HEK293 (cell line): ENCODE data around the gene TIE1.

Source experiments
- BCL11A ChIP-seq: fragments of 450-650 bp; formaldehyde crosslinking; IDR thresholded peaks from 2 replicates; pipeline ENCODE4 v1.5.1; 2016; ENCODE audit warnings: low read depth, missing biosample characterization, missing genetic modification characterization
- GLIS2 ChIP-seq: fragments of 450-650 bp; formaldehyde crosslinking; IDR thresholded peaks from 2 replicates; pipeline ENCODE4 v1.5.1; 2016; ENCODE audit warnings: missing biosample characterization, missing genetic modification characterization
- KLF10 ChIP-seq: fragments of 450-650 bp; IDR thresholded peaks from 2 replicates; pipeline ENCODE4 v1.5.1; 2018; ENCODE audit warnings: missing biosample characterization, mild to moderate bottlenecking, missing genetic modification characterization
- OVOL3 ChIP-seq: fragments of 450-650 bp; formaldehyde crosslinking; IDR thresholded peaks from 2 replicates; pipeline ENCODE4 v1.5.1; 2016; ENCODE audit warnings: missing biosample characterization, missing genetic modification characterization
- RBAK ChIP-seq: fragments of 450-650 bp; formaldehyde crosslinking; IDR thresholded peaks from 2 replicates; pipeline ENCODE4 v1.5.1; 2016; ENCODE audit warnings: missing biosample characterization, missing genetic modification characterization
- REPIN1 ChIP-seq: fragments of 450-650 bp; formaldehyde crosslinking; IDR thresholded peaks from 2 replicates; pipeline ENCODE4 v1.5.1; 2017; ENCODE audit warnings: missing biosample characterization, missing genetic modification characterization, low read depth
- SCRT1 ChIP-seq: fragments of 450-650 bp; formaldehyde crosslinking; IDR thresholded peaks from 2 replicates; pipeline ENCODE4 v1.5.1; 2016; ENCODE audit warnings: missing biosample characterization, missing genetic modification characterization, borderline replicate concordance
- ZBTB17 ChIP-seq: fragments of 450-650 bp; formaldehyde crosslinking; IDR thresholded peaks from 2 replicates; pipeline ENCODE4 v1.5.1; 2016; ENCODE audit warnings: missing biosample characterization, missing genetic modification characterization
- ZBTB48 ChIP-seq: fragments of 450-650 bp; formaldehyde crosslinking; IDR thresholded peaks from 2 replicates; pipeline ENCODE4 v1.5.1; 2016; ENCODE audit warnings: missing biosample characterization, missing genetic modification characterization
- ZNF121 ChIP-seq: fragments of 450-650 bp; formaldehyde crosslinking; IDR thresholded peaks from 2 replicates; pipeline ENCODE4 v1.5.1; 2016; ENCODE audit warnings: missing biosample characterization, missing genetic modification characterization
- ZNF169 ChIP-seq: fragments of 450-650 bp; formaldehyde crosslinking; IDR thresholded peaks from 2 replicates; pipeline ENCODE4 v1.5.1; 2016; ENCODE audit warnings: missing biosample characterization, missing genetic modification characterization
- ZNF2 ChIP-seq: fragments of 450-650 bp; formaldehyde crosslinking; IDR thresholded peaks from 2 replicates; pipeline ENCODE4 v1.5.1; 2016; ENCODE audit warnings: missing biosample characterization, missing genetic modification characterization
- ZNF211 ChIP-seq: fragments of 450-650 bp; formaldehyde crosslinking; IDR thresholded peaks from 2 replicates; pipeline ENCODE4 v1.5.1; 2016; ENCODE audit warnings: low read depth, missing biosample characterization, missing genetic modification characterization
- ZNF37A ChIP-seq: fragments of 450-650 bp; IDR thresholded peaks from 2 replicates; pipeline ENCODE4 v1.5.1; 2018; ENCODE audit warnings: missing biosample characterization, missing genetic modification characterization
- ZNF555 ChIP-seq: fragments of 450-650 bp; formaldehyde crosslinking; conservative IDR thresholded peaks from 2 replicates; pipeline ENCODE4 v1.5.1; 2017; ENCODE audit warnings: missing biosample characterization, mild to moderate bottlenecking, missing genetic modification characterization, inconsistent platforms
- ZNF585B ChIP-seq: fragments of 450-650 bp; formaldehyde crosslinking; IDR thresholded peaks from 2 replicates; pipeline ENCODE4 v1.5.1; 2016; ENCODE audit warnings: missing biosample characterization, missing genetic modification characterization
- ZNF600 ChIP-seq: fragments of 450-650 bp; formaldehyde crosslinking; IDR thresholded peaks from 2 replicates; pipeline ENCODE4 v1.5.1; 2016; ENCODE audit warnings: missing biosample characterization, missing genetic modification characterization
- ZNF610 ChIP-seq: fragments of 450-650 bp; formaldehyde crosslinking; IDR thresholded peaks from 2 replicates; pipeline ENCODE4 v1.5.1; 2016; ENCODE audit warnings: missing biosample characterization, missing genetic modification characterization, borderline replicate concordance
- ZNF623 ChIP-seq: fragments of 450-650 bp; formaldehyde crosslinking; IDR thresholded peaks from 2 replicates; pipeline ENCODE4 v1.5.1; 2016; ENCODE audit warnings: missing biosample characterization, missing genetic modification characterization
- ZNF629 ChIP-seq: fragments of 450-650 bp; formaldehyde crosslinking; IDR thresholded peaks from 2 replicates; pipeline ENCODE4 v1.5.1; 2017; ENCODE audit warnings: missing biosample characterization, missing genetic modification characterization
- ZNF654 ChIP-seq: fragments of 450-650 bp; formaldehyde crosslinking; IDR thresholded peaks from 2 replicates; pipeline ENCODE4 v1.5.1; 2016; ENCODE audit warnings: low read depth, missing biosample characterization, missing genetic modification characterization
- ZNF658 ChIP-seq: fragments of 450-650 bp; formaldehyde crosslinking; IDR thresholded peaks from 2 replicates; pipeline ENCODE4; 2016; ENCODE audit warnings: missing biosample characterization, missing genetic modification characterization
- TF ChIP-seq, protein P1 (sequence below): fragments of 450-650 bp; formaldehyde crosslinking; IDR thresholded peaks from 2 replicates; pipeline ENCODE4 v1.5.1; 2016; ENCODE audit warnings: missing biosample characterization, missing genetic modification characterization
- TF ChIP-seq, protein P2 (sequence below): fragments of 450-650 bp; formaldehyde crosslinking; IDR thresholded peaks from 2 replicates; pipeline ENCODE4 v1.5.1; 2016; ENCODE audit warnings: missing biosample characterization, missing genetic modification characterization
- TF ChIP-seq, protein P3 (sequence below): fragments of 450-650 bp; formaldehyde crosslinking; conservative IDR thresholded peaks from 2 replicates; pipeline ENCODE4 v1.5.1; 2016; ENCODE audit warnings: low read depth, missing biosample characterization, missing genetic modification characterization
- TF ChIP-seq, protein P4 (sequence below): fragments of 450-650 bp; formaldehyde crosslinking; IDR thresholded peaks from 2 replicates; pipeline ENCODE4 v1.5.1; 2016; ENCODE audit warnings: missing biosample characterization, missing genetic modification characterization
- TF ChIP-seq, protein P5 (sequence below): fragments of 450-650 bp; formaldehyde crosslinking; IDR thresholded peaks from 2 replicates; pipeline ENCODE4 v1.5.1; 2016; ENCODE audit warnings: missing biosample characterization, missing genetic modification characterization
- TF ChIP-seq, protein P6 (sequence below): fragments of 450-650 bp; formaldehyde crosslinking; IDR thresholded peaks from 2 replicates; pipeline ENCODE4 v1.5.1; 2016; ENCODE audit warnings: missing biosample characterization, missing genetic modification characterization
- TF ChIP-seq, protein P7 (sequence below): fragments of 450-650 bp; formaldehyde crosslinking; IDR thresholded peaks from 2 replicates; pipeline ENCODE4; 2016; ENCODE audit warnings: missing biosample characterization, missing genetic modification characterization

Gene TIE1

DNA sequence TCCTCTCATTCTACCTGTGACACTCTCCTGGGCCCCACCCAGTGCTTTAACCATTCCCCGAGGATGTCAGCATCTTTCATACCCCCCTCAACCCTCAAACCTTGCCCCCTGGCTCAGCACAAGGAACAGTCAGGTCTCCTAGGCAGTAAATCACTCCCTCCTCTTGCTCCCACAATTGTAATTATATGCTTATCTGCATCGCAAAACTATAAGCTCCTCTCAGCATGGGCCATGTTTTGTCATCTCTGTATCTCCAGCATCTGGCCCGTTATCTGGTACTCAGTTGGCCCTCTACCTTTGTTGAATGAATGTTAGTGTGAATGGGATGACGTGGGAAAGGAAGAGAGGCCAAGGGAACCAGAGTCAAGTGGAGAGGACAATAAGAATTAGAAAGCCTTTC is 69.8 kb downstream of the TIE1 start (continued):
- TF ChIP-seq ZNF585B (tag by site-specific recombination) (no peak), ZNF654 (tag by site-specific recombination) (no peak), ZNF555 (no peak), ZNF658 (tag by site-specific recombination) (no peak), ZNF2 (tag by site-specific recombination) (no peak), REPIN1 (no peak), ZBTB17 (tag by site-specific recombination) (no peak), ZNF169 (tag by site-specific recombination) (no peak), ZNF623 (no peak), ZNF37A (tag by site-specific recombination) (no peak), GLIS2 (tag by site-specific recombination) (no peak), ZNF211 (tag by site-specific recombination) (no peak), BCL11A (no peak), ZNF610 (tag by site-specific recombination) (no peak), RBAK (tag by site-specific recombination) (no peak), OVOL3 (tag by site-specific recombination) (0 out of 2 replicates have a peak, but pooled peaks have one; percentile 64), ZNF629 (tag by site-specific recombination) (peak; percentile 39; the same call in 1 of the 2 replicates), SCRT1 (tag by site-specific recombination) (no peak), KLF10 (tag by site-specific recombination) (no peak), ZNF121 (tag by site-specific recombination) (no peak), ZNF600 (tag by site-specific recombination) (no peak), ZBTB48 (tag by site-specific recombination) (no peak)
- TF ChIP-seq, protein P1, sequence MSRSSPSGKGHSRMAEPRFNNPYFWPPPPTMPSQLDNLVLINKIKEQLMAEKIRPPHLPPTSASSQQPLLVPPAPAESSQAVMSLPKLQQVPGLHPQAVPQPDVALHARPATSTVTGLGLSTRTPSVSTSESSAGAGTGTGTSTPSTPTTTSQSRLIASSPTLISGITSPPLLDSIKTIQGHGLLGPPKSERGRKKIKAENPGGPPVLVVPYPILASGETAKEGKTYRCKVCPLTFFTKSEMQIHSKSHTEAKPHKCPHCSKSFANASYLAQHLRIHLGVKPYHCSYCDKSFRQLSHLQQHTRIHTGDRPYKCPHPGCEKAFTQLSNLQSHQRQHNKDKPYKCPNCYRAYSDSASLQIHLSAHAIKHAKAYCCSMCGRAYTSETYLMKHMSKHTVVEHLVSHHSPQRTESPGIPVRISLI (tag by site-specific recombination) = no peak
- TF ChIP-seq, protein P2, sequence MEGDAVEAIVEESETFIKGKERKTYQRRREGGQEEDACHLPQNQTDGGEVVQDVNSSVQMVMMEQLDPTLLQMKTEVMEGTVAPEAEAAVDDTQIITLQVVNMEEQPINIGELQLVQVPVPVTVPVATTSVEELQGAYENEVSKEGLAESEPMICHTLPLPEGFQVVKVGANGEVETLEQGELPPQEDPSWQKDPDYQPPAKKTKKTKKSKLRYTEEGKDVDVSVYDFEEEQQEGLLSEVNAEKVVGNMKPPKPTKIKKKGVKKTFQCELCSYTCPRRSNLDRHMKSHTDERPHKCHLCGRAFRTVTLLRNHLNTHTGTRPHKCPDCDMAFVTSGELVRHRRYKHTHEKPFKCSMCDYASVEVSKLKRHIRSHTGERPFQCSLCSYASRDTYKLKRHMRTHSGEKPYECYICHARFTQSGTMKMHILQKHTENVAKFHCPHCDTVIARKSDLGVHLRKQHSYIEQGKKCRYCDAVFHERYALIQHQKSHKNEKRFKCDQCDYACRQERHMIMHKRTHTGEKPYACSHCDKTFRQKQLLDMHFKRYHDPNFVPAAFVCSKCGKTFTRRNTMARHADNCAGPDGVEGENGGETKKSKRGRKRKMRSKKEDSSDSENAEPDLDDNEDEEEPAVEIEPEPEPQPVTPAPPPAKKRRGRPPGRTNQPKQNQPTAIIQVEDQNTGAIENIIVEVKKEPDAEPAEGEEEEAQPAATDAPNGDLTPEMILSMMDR (tag by site-specific recombination) = no peak
- TF ChIP-seq, protein P3, sequence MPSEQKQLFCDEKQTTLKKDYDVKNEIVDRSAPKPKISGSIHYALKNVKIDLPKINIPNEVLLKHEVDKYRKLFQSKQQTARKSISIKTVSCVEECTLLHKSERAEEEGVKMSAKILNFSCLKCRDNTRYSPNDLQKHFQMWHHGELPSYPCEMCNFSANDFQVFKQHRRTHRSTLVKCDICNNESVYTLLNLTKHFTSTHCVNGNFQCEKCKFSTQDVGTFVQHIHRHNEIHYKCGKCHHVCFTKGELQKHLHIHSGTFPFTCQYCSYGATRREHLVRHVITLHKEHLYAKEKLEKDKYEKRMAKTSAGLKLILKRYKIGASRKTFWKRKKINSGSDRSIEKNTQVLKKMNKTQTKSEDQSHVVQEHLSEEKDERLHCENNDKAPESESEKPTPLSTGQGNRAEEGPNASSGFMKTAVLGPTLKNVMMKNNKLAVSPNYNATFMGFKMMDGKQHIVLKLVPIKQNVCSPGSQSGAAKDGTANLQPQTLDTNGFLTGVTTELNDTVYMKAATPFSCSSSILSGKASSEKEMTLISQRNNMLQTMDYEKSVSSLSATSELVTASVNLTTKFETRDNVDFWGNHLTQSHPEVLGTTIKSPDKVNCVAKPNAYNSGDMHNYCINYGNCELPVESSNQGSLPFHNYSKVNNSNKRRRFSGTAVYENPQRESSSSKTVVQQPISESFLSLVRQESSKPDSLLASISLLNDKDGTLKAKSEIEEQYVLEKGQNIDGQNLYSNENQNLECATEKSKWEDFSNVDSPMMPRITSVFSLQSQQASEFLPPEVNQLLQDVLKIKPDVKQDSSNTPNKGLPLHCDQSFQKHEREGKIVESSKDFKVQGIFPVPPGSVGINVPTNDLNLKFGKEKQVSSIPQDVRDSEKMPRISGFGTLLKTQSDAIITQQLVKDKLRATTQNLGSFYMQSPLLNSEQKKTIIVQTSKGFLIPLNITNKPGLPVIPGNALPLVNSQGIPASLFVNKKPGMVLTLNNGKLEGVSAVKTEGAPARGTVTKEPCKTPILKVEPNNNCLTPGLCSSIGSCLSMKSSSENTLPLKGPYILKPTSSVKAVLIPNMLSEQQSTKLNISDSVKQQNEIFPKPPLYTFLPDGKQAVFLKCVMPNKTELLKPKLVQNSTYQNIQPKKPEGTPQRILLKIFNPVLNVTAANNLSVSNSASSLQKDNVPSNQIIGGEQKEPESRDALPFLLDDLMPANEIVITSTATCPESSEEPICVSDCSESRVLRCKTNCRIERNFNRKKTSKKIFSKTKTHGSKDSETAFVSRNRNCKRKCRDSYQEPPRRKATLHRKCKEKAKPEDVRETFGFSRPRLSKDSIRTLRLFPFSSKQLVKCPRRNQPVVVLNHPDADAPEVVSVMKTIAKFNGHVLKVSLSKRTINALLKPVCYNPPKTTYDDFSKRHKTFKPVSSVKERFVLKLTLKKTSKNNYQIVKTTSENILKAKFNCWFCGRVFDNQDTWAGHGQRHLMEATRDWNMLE (tag by site-specific recombination) = no peak
- TF ChIP-seq, protein P4, sequence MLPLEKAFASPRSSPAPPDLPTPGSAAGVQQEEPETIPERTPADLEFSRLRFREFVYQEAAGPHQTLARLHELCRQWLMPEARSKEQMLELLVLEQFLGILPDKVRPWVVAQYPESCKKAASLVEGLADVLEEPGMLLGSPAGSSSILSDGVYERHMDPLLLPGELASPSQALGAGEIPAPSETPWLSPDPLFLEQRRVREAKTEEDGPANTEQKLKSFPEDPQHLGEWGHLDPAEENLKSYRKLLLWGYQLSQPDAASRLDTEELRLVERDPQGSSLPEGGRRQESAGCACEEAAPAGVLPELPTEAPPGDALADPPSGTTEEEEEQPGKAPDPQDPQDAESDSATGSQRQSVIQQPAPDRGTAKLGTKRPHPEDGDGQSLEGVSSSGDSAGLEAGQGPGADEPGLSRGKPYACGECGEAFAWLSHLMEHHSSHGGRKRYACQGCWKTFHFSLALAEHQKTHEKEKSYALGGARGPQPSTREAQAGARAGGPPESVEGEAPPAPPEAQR (tag by site-specific recombination) = no peak
- TF ChIP-seq, protein P5, sequence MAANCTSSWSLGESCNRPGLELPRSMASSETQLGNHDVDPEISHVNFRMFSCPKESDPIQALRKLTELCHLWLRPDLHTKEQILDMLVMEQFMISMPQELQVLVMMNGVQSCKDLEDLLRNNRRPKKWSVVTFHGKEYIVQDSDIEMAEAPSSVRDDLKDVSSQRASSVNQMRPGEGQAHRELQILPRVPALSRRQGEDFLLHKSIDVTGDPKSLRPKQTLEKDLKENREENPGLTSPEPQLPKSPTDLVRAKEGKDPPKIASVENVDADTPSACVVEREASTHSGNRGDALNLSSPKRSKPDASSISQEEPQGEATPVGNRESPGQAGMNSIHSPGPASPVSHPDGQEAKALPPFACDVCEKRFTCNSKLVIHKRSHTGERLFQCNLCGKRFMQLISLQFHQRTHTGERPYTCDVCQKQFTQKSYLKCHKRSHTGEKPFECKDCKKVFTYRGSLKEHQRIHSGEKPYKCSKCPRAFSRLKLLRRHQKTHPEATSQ (tag by site-specific recombination) = no peak
- TF ChIP-seq, protein P6, sequence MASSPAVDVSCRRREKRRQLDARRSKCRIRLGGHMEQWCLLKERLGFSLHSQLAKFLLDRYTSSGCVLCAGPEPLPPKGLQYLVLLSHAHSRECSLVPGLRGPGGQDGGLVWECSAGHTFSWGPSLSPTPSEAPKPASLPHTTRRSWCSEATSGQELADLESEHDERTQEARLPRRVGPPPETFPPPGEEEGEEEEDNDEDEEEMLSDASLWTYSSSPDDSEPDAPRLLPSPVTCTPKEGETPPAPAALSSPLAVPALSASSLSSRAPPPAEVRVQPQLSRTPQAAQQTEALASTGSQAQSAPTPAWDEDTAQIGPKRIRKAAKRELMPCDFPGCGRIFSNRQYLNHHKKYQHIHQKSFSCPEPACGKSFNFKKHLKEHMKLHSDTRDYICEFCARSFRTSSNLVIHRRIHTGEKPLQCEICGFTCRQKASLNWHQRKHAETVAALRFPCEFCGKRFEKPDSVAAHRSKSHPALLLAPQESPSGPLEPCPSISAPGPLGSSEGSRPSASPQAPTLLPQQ (tag by site-specific recombination) = 0 out of 2 replicates have a peak, but pooled peaks have one; percentile 22
- TF ChIP-seq, protein P7, sequence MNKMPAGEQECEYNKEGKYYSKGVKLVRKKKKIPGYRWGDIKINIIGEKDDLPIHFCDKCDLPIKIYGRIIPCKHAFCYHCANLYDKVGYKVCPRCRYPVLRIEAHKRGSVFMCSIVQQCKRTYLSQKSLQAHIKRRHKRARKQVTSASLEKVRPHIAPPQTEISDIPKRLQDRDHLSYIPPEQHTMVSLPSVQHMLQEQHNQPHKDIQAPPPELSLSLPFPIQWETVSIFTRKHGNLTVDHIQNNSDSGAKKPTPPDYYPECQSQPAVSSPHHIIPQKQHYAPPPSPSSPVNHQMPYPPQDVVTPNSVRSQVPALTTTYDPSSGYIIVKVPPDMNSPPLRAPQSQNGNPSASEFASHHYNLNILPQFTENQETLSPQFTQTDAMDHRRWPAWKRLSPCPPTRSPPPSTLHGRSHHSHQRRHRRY (tag by site-specific recombination) = no peak
